Stimulated activated CD4-positive, alpha-beta T cell treated with anti-CD3 and anti-CD28 coated beads, TNF-alpha, amount 100 ng/mL, for 48 hours (primary cell): ENCODE data around the gene CCL15.
"Not testable (repeated sequence)": the region's sequence is repeated elsewhere in the genome, so short reads cannot be mapped to it uniquely, and the experiment has no call there.

Experiments used
- DNase-seq, 3 donors: peaks; one replicate each; pipeline ENCODE4 v3.0.0-alpha.2; 2020; ENCODE audit warnings: low read depth in 3 of 3

The CCL15 gene

DNA sequence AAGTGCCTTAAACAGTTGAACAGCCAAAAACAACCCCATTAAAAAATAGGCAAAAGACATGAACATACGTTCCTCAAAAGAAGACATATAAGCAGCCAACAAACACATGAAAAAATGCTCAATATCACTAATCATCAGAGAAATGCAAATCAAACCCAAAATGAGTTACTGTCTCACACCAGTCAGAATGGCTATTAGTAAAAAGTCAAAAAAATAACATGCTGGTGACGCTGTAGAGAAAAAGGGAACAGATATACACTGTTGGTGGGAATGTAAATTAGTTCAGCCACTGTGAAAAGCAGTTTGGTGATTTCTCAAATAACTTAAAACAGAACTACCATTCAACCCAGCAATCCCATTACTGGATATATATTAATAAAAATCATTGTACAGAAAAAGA is 6.0 kb downstream of the CCL15 start:
- not testable (repeated sequence) for DNase-seq

DNA sequence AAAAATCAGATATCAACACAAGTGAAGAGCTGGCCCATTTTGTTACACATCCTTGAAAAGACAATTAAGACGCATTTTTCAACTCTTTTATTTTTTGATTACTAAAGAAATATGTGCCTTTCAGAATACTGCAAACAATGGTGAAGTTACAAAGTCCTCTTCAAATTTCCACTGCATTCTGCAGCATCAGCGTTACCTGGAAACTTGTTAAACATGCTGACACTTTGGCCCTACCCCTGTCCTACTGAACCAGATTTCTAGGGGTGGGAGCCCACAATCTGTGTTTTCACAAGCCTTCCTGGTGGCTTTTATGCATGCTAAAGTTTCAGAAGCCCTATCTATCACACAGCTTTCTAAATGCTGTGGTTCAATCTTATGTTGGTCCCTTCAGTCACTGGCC is 10.3 kb downstream of the CCL15 start:
- no peak for DNase-seq

DNA sequence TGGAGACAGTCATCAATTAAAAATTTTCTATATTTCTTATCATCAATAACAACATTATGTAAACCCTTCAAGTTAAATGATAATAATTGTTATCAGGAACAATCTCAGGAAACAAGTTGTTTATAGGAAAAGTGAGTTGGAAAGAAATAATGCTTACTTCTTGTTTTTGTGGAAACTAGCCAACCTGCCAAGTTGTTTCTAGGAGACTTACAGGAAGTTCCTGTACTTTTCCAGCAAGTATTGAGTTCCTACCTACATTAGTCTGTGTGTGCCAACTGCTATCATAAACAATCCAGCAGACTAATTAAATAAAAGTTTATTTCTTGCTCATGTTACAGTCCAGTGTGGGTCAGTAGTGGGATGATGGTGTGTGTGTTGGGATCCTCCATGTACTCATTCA is 13.2 kb downstream of the CCL15 start:
- DNase-seq: no peak

DNA sequence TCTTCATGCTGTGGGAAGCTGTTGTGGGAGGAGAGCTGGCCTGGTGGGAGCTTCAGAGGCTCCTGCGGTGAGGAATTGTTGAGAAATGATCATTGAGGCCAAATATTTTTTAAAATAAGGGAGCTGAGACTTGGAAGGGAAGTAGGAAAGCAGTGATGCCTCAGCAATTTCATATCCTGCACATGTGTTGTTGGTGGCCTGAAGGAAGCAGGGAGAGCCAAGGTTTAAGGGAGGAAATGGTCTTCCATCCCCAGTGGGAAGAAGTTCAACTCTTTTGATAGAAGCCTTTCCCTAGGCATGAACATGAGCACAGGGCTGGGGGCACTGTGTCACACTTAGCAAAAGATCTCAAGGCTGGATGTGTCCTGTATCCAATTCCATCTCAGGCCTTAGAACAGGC is 14.7 kb downstream of the CCL15 start, which contains the start of gene CCL14:
Gene CCL14, minus strand, starts transcription at position 87 of the 400 bp plus-strand sequence. Its CDS starts 80 bp downstream, at position 7.
- no peak for DNase-seq

DNA sequence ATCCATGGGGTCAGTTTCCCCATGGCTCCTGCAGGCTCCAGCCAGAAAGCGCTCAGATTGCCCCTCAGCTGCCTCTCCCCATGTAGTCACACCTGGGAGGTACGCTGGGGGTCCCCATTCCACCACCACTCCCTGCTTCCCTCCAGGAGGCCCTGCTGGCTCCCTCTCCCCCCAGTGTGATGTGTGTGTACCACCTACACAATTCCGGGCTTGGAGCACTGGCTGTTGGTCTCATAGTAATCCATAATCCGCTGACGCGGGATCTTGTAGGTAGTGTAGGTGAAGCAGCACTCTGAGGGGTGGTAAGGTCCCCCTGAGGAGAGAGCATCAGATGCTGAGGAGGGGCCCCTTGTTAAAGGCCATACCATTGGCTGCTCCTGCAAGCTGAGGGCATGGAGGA is 17.2 kb downstream of the CCL15 start:
- no peak for DNase-seq

DNA sequence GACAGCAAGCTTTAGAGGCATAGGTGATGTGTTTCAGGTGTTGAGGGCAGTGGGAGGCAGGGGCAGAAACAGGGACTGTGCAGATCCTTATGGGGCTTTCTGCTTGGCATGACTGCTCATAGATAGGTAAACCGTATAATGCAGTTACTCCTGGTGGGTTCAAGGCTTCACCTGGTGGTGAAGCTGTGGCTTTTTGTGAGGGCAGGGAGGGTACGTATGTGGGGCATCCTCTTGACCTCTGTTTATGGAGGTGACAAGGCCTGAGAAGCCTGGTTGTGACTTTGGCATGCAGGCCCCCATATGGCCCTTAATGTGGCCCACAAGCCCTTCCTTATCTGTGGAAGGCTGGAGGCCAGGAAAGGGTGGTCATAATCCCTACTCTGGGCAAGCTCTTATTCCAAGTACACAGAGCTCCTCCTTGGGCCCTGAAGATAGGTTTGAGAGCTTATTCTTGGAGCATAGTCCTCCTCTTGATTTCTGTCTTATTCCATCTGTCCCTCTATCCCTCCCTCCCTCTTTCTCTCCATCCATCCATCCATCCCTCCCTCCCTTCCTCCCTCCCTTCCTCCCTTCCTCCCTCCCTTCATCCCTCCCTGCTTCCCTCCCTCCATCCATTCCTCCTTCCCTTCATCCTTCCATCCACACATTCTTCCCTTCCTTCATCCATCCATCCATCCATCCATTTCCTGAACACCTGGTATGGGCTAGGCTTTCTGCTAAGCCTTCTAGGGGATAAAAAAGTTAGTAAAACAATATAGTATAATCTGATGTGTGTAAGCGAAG is 18.8 kb downstream of the CCL15 start:
- no peak for DNase-seq

DNA sequence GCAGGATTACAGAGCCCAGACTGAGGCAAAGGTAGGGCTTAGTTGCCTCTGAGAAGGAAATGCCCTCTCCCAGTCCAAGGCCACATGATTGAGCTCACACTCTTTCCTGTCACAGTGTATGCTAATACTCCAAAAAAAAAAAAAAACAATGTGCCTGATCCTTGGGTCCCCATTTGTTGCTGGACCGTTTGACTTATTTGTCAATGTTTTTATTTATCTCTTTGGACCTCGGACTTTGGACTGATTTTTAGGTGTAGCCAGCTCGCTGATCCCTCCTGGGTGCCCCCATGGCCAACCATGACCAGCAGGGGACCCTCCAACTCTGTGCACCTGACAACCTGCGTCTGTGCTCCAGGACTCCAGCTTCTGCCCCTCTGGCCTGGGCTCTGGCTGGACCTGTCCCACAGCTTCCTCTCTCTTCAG is 19.4 kb downstream of the CCL15 start:
- no peak for DNase-seq

DNA sequence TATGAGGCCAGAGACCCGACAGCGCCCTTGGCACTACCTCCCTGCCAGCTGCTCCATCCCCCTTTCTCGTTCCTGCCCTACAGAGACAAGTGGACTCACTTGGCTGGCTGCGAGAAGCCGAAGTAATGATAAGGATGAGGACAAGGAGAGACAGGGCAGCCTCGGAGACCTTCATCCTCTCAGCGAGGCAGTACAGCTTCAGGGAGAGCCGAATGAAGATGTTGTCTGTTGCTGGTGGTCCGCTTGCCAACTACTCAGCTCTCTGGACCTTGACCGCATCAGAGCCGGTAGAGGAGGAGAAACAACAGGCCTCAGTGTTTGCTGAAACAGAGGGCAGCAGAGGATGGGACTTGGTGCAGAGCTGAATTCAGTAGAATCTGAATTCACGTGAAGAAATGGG is 20.1 kb downstream of the CCL15 start, which contains the start of gene CCL16:
Gene CCL16, minus strand, starts transcription at position 252 of the 400 bp plus-strand sequence. Its CDS starts 77 bp downstream, at position 175.
- DNase-seq: no peak

DNA sequence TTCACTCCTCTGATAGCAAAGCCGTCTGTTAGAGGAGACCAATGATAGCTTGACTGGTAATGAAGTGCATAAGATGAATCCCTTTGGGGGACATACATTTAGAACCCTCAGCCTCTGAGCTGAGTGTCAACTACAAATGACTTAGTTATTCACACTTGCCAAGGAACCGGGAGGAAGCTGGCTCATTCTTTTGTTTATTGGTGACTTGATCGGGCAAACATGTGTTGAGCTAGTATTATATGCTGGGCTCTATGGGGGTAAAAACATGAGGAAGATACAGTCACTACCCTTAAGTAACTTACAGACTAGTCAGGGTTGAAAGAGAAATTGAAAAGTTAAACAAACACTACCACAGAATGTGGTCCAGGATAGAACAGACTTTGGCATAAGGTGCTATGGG is 23.0 kb downstream of the CCL15 start:
- no peak for DNase-seq

DNA sequence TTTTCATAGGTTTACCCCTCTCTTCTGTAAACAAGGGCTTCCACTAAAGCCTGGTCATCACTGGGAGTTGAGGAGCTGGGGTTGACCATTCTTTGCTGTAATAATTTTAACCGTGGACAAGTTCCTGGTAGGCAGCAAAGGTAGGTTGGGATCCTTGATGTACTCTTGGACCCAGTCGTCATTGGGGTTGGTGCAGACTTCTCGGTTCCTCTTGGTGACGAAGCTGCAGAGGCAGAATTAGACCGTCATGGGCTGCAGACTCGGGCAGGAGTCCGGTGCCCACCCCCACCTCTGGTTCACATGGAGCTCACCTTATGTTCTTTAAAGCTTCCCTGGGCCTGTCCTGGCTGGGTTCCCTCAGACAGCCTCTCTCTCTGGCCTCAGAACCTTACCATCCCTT is 23.8 kb downstream of the CCL15 start:
- no peak for DNase-seq

DNA sequence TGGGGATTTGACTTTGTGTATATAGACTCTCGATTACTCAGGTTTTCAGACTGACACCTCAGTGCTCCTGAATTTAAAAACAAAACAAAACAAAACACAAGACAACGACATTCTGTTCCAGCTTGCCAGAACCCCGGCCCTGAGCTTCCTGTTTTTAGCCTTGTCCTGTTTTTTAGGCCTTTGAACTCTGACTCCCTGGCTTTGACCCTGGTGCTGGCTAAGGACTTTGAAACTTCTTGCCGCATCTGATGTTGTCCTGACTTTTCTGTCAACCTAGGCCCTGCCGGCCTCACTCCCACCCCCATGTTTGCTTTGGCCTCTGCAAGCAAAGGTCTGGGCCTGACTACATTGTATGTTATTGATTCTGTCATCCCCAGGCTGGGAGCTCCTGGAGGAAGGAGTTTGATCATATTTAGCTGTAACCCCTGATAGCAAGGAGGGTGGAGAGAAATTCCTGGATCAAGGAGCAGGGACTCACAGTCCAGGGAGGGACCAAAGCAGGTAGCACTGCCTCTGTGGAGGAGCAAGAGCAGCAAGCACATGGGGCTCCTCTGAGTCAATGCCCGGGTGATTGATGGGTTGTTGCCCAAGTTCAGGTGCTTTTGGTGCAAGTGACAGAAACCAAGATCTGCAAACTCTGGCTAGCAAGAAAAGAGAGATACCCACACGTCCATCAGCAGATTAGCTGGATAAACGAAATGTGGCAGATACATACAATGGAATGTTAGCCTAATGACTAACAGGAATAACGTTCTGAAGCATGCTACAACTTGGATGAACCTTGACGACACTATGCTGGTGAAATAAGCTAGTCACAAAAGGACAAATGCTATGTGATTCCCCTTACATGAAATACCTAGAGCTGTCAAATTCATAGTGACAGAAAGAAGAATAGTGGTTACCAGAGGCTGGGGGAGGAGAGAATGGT is 27.8 kb downstream of the CCL15 start:
- DNase-seq: no peak

DNA sequence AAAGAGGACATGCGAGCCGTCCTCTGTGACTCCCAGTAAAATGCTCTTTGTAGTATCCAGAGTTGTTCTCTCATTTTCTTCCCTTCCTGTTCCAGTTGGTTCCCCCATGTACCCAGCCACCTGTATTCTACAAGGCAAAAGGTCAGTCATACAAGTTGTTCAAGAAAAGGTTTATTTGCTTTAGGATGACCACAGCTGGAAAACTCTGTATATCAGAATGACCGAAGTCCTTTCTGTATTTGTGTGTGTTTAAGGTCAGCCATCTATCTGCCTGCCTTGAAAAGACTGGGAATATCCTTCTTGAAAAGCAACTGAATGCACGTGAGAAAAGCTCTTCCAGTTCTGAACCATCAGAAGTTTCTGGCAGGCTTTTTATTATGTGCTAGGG is 28.4 kb downstream of the CCL15 start:
- no peak for DNase-seq

DNA sequence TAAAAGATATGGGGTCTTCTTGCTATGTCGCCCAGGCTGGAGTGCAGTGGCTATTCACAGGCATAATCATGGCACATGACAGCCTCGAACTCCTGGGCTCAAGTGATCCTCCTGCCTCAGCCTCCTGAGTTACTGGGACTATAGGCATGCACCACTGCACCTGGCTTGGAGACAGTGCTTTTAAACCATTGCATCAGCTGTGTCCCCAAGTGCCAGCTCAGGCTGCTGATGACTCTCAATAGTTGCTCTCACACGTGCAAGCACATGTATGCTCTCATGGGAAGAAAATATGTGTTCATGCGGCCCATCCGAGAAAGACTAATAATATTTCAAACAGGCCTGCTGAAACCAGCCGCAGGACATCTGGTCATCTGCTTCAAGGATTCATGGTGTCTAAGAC is 28.8 kb downstream of the CCL15 start:
- DNase-seq: no peak

DNA sequence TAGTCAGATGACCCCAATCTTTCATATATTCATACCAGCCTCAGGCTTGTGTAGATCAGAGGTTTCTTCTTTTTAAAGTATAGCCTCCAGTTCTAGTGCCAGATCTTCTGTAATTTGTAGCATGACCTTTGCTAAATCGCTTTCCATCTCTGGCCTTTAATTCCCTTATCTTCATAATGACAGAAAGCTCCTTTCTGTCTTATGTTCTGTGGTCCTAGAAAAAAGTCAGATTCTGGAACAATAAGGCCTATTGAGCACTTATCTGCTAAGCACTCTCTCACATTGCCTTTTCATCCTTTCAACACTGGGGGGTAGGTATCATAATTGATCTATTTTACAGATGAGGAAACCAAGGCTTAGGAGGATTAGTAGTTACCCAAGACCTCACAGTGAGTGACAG is 29.3 kb downstream of the CCL15 start:
- DNase-seq: no peak

DNA sequence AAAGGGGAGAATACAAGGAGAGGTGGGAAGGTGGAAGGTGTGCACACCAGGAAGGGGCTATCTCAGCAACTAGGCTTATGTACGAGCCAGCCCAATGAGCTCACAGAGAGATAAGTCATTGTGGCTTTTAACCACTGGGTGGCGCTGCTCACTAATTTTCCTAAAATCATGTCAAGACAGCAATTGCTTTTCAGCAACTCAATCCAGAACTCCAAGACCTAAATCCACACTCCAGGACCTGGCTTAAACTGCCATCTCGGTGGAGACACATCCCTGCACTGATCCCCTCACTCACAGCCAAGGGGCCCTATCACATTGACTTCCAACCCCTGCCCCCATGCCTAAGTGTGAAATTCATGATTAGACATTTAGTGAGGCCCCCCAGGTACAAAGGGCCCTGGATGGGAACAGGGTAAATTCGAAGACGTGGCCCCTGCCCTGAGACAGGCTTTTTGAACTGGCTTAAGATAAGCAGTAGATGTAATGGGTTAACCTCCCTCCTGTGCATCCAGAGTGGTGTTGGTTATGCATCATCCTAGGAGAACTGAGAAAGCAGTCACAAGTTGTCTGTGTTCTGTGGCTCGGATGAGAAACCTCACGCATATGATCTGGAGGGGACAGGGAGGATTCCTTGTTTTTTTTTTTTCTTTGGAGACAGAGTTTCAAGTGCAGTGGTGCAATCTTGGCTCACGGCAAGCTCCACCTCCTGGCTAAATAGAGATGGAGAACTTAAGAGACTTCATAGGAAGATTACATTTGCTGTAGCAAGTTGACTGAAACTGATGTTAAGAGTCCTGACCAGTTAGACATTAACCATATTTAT is 31.6 kb downstream of the CCL15 start:
- DNase-seq: peak; percentile 33 to 64 (median 58)

DNA sequence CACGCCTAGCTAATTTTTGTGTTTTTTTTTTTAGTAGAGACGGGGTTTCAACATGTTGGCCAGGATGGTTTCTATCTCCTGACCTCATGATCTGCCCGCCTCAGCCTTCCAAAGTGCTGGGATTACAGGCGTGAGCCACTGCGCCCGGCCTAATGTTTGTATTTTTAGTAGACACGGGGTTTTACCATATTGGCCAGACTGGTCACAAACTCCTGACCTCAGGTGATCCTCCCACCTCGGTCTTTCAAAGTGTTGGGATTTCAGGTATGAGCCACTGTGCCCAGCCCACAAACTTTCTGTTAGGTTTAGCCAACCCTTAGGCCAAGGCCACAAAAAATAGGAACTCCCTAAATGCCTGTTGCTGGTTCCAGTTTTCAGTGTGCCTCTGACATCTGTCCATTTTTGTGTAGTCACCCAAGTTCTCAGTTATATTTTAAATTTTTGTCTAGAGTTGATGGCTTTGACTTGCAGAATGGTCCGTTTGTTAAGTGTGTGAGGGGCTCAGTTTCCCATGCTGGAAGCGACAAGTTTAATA is 32.8 kb downstream of the CCL15 start:
- no peak for DNase-seq

DNA sequence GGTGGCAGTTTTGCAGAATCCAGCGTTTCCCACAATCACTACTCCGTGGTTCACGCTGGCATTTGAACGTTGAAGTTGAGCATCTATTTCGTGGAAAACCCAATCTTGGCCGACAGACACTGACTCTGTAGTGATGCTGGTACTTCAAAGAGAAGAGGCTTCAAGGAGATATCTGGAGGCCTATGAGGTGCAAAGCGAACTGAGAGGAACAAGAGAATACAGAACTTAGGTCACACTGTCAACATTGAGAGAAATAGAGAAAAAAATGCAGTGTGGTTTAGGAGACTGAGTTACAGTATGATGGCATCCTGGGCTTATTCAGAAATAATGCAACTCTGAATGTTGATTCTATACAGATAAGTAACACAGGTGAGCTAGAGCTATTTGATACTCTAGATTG is 36.1 kb downstream of the CCL15 start:
- DNase-seq: no peak

DNA sequence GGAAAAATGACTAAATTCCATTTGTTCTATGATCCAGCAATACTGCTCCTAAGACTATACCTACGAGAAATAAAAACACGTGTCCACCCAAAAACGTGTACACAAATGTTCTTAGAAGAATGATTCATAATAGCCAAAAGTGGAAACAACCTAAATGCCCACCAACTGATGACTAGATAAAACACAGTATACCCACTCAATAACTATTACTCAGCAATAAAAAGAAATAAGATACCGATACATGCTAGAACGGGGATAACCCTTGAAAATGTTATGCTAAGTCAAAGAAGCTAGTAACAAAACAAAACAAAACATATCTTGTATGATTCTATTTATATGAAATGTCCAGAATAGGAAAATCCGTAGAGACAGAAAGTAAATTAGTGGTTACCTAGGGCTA is 37.7 kb downstream of the CCL15 start:
- no peak for DNase-seq

DNA sequence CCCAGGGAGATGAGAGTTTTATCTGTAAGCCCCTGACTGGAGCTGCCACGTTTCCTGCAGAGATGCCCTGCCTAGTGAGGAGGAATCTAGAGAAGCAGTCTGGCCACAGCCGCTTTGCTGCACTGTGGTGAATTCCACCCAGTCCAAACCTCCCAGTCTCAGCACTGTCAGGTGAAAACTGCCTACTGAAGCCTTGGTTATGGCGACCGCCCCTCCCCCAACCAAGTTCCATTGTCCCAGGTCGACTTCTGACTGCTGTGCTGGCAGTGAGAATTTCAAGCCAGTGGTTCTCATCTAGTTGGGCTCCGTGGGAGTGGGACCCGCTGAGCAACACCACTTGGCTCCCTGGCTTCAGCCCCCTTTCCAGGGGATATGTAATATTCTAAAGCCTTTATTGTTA is 47.6 kb downstream of the CCL15 start:
- DNase-seq: no peak

DNA sequence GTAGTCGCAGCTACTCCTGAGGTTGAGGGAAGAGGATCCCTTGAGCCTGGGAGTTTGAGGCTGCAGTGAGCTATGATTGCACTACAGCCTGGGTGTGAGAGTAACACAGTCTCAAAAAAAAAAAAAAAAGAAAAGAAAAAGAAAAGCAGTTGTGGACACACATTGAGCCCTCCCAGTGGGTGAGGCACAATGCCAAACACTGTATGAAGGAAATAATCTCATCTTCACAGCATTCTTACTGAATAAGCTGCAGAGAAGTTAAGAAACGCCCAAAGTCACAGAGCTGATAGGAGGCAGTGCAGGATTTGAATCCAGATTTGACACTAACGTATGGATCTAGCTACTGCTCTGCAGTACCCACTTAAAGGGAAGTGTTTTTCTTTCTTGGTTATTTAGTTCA is 52.0 kb downstream of the CCL15 start:
- DNase-seq: no peak

DNA sequence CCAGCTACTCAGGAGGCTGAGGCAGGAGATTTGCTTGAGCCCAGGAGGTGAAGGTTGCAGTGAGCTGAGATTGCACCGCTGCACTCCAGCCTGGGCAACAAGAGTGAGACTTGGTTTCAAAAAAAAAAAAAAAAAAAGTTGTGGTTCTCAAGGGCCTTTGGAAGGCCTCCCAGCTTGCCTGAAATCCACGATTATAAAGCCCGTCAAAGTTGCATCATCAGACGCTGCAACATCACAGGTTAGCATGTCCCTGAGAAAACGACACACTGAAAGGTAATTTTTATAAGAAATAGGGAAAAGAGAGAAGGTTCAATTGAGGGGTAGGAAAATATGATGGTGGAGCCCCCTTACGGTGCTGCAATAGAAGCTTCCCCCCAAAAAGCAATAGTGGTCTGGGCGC is 53.3 kb downstream of the CCL15 start:
- DNase-seq: no peak
